ENCODE measurements around the gene MED9.

- no peak for TF ChIP-seq POLR2A (IDR thresholded peaks at IDR 0.05)
- no peak for TF ChIP-seq CTCF (IDR thresholded peaks at IDR 0.05)
Observed at GRCh38 chr17:17445296-17445924, 31.4 kb upstream of the MED9 start.
